Measurements from ENCODE around the gene ORM1.

The ORM1 gene

GRCh38 chr9:114367366-114367765 is 44.5 kb downstream of the ORM1 start:
- DNase-seq (ENCODE audit: low read depth) = no peak

- no peak for DNase-seq (ENCODE audit: low read depth)
Observed at GRCh38 chr9:114367772-114368569, 45.1 kb downstream of the ORM1 start.

- no peak for DNase-seq (ENCODE audit: low read depth)
Observed at GRCh38 chr9:114369216-114370130, 46.6 kb downstream of the ORM1 start.

- no peak for DNase-seq (ENCODE audit: low read depth)
Observed at GRCh38 chr9:114370251-114370967, 47.5 kb downstream of the ORM1 start.

GRCh38 chr9:114370968-114371320 is 48.0 kb downstream of the ORM1 start:
- DNase-seq (ENCODE audit: low read depth) = no peak

GRCh38 chr9:114371343-114371944 is 48.5 kb downstream of the ORM1 start:
- DNase-seq (ENCODE audit: low read depth) = no peak

- DNase-seq (ENCODE audit: low read depth) = peak; percentile 38
Observed at GRCh38 chr9:114371973-114372917, 49.3 kb downstream of the ORM1 start.

GRCh38 chr9:114372921-114373448 is 50.1 kb downstream of the ORM1 start:
- DNase-seq (ENCODE audit: low read depth) = peak; percentile 75

- DNase-seq (ENCODE audit: low read depth) = no peak
Observed at GRCh38 chr9:114373960-114374730, 51.2 kb downstream of the ORM1 start.

GRCh38 chr9:114374936-114375335 is 52.0 kb downstream of the ORM1 start:
- DNase-seq (ENCODE audit: low read depth) = no peak

- DNase-seq (ENCODE audit: low read depth) = no peak
Observed at GRCh38 chr9:114375386-114376175, 52.7 kb downstream of the ORM1 start.

Data from T follicular helper cell (primary cell).